NCI-H187 (cell line): ENCODE measurements around the gene CRY2.
"Not testable (repeated sequence)": the region's sequence is repeated elsewhere in the genome, so short reads cannot be mapped to it uniquely, and the experiment has no call there.

ENCODE experiments used
- DNase-seq, 2 experiments: peaks; one replicate each; lab custom pipeline; 2025; lab: John Stamatoyannopoulos, UW

The CRY2 gene

DNA sequence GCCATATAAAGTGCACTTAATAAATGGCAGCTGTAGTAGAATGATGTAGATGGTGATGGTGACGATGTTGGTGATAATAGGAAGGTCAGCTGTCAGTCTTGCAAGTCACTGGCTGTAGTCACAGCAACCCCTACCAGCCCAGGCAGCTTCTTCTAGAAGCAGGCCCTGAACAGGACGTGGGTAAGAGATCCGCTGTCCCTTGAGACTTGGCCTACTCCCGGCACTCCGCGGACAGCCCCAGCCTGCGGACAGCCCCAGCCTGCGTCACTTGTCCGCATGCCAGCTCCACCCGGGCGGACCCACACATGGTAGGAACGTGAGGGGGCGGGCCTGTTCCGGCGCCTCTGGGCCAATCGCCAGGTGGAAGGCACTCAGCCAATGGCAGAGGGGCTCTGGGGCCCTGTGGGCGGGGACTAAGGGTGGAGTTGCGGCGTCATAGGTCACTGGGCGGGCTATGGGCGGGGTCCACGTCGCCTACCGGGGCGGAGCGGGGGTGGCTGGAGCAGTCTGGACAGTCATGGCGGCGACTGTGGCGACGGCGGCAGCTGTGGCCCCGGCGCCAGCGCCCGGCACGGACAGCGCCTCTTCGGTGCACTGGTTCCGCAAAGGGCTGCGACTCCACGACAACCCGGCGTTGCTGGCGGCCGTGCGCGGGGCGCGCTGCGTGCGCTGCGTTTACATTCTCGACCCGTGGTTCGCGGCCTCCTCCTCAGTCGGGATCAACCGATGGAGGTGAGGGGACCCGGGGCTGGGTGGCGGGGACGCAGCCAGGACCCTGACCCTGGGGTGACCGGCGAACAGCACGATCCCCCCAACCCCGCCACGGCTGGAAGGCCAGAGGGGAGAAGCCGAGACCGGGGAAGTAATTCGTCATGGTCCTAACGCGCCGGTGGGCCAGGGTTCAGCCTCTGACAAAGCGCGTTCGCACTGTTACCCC, at the start of gene CRY2:
CRY2 (plus strand) TSS at position 502 of the 937 bp plus-strand sequence; CDS start at position 518, 16 bp downstream.
- peak; percentile 97 to 99 for DNase-seq

DNA sequence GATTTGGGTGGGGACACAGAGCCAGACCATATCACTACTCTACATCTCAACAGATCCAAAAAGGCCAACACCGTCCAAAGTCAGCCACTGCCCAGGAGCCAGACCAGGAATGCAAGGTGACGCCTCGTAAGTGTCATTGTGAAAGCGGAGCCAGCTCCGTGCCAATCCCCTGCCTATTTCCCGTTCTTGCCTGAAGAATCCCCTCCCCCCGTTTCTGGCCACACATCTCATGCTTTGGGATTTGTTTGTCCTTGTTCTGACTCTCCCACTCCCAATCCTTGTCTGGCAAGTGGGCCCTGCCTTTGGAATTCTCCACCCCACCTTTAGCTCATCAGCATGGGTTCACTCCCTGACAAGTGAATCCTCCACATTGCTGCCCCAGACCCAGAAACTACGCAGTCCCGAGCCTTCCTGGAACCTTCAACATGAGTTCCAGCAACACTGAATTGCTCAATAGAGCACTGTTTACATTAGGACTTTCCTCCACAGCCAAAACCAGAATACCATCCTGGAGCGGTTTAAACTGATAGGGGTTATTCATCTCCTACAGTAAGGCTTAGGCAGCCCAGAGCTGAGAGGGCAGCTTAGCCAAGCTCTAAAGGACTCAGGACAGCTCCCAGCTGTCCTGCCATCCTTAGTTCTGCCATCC, 48.4 kb upstream of the CRY2 start:
- DNase-seq, result no peak

- DNase-seq, result no peak
Measured at GRCh38 chr11:45799562-45799961, 47.7 kb upstream of the CRY2 start.

DNA sequence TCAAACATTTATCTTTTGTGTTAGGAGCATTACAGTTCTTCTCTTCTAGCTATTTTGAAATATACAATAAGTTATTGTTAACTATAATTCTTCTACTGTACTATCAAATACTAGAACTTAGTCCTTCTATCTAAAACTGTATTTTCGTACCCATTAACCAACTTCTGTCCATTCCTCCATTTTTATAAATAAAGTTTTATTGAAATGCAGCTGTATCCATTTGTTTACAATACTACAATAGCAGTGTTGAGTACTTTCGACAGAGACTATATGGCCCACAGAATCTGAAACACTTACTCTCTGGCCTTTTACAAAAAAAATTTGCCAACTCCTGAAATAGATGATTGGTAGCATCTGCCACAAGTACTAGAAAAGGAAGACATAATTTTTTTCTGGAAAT, 47.0 kb upstream of the CRY2 start:
- DNase-seq, result no peak

GRCh38 chr11:45801723-45802315, 45.5 kb upstream of the CRY2 start:
- DNase-seq, result no peak

DNA sequence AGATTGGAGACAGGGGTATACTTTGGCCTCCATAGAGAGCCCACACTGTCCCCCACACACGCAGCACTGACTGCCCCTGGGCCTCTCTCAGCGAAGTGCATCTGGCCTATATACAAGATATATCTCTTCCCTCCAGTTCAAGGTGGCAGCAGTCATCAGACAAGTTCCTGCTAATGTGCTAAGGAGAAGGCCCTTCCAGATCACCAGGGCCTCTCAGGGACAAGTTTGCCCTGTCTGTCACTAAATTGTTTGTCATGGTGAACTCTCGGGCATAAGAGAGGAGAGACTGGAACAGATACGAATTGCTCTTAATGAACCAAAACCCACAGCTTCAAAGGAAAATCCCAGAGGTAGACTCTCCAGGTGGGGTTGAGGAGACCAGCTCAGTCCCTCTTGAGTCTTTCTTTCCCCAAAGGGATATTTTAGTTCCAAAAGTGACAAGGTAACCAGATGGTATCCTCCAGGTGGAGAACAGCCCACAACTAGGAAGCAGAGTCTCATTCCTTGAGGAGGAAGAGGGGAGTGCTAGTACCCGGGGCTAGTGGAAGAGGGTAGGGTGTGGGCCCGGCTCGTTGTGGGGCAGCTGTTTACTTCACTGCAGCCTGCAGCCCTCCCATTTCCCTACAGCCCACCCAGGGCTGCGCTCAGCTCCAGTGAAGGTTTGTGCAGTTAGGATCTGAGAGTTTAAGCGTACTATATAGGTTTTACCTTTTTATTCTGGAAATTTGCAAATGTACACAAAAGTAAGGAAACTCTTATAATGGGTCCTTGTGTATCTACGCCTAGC, 44.6 kb upstream of the CRY2 start:
- DNase-seq, result no peak

- peak in 1 of 2 experiments; percentile 61 for DNase-seq
Measured at GRCh38 chr11:45803971-45804760, 43.1 kb upstream of the CRY2 start.

DNA sequence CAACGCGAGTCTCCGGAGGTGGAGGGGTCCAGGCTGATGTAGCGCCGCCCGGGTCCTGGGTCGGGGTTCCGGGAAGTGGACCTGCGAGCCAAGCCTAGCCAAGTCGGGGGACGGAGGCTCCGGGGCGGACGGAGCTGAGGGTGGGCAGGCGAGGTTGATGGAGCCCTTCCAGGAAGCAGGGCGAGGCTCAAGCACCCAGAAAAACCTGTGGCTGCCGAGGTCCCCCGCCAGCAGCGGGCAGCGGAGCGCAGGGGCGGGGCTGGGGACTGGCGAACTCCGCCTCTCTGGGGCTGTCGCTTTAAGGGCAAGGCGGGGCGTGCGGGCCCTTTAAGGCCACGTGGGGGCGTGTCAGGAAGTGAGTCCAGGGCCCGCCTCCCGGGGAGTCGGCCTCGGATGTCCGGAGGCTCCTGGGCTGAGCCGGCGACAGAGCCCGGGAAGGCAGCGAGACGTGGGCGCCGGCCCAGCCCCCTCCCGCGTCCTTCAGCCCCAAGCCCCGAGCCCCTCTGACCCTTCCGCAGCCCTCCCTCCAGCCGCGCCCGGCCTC, 42.4 kb upstream of the CRY2 start, which contains the start of gene SLC35C1:
SLC35C1 (plus strand) TSS at position 389 of the 544 bp plus-strand sequence. CDS start 653 bp downstream, outside the sequence.
- DNase-seq, result peak; percentile 69 to 95

DNA sequence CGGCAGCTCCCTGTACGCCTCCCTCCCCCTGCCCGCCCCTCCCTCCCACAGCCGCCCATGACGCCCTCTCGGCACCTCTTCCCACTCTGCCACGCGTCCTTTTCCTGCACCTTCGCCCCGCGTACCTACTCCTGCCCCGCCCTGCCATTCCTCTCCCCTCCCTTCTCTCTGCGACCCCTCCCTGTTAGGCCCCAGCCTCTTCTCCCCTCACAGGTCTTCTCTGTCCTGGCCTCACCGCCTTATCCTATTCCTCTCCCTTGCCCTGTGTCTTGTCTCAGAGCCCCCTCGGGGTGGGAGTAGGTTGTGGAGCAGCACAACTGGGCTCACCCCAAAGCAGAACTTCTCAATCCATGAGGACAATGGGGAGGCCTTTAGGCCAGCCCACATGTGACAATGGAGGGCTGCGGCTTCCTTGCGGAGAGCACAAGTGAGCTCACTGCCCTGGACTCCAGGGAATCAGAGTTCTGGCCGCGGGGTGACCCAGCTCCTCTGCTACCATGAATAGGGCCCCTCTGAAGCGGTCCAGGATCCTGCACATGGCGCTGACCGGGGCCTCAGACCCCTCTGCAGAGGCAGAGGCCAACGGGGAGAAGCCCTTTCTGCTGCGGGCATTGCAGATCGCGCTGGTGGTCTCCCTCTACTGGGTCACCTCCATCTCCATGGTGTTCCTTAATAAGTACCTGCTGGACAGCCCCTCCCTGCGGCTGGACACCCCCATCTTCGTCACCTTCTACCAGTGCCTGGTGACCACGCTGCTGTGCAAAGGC, 41.8 kb upstream of the CRY2 start:
- DNase-seq, result no peak

GRCh38 chr11:45806072-45806933, 41.0 kb upstream of the CRY2 start:
- no peak for DNase-seq

GRCh38 chr11:45806937-45807791, 40.1 kb upstream of the CRY2 start:
- no peak for DNase-seq

- no peak for DNase-seq
Measured at GRCh38 chr11:45807792-45808238, 39.5 kb upstream of the CRY2 start.

DNA sequence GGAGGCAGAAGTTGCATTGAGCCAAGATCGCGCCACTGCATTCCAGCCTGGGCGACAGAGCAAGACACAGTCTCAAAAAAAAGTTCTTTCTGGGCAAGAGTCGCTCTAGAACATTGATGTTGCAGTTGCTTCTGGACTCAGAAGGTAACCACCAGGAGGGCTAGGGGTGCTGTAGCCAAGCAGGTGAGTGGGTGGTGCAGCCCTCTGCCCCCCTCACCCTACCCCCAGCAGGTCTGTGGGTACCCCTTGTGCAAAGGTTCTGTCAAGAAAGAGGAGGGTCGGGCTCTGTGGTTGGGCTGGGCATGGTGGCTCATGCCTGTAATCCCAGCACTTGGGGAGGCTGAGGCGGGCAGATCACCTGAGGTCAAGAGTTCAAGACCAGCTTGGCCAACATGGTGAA, 38.8 kb upstream of the CRY2 start:
- DNase-seq, result not testable (repeated sequence)

DNA sequence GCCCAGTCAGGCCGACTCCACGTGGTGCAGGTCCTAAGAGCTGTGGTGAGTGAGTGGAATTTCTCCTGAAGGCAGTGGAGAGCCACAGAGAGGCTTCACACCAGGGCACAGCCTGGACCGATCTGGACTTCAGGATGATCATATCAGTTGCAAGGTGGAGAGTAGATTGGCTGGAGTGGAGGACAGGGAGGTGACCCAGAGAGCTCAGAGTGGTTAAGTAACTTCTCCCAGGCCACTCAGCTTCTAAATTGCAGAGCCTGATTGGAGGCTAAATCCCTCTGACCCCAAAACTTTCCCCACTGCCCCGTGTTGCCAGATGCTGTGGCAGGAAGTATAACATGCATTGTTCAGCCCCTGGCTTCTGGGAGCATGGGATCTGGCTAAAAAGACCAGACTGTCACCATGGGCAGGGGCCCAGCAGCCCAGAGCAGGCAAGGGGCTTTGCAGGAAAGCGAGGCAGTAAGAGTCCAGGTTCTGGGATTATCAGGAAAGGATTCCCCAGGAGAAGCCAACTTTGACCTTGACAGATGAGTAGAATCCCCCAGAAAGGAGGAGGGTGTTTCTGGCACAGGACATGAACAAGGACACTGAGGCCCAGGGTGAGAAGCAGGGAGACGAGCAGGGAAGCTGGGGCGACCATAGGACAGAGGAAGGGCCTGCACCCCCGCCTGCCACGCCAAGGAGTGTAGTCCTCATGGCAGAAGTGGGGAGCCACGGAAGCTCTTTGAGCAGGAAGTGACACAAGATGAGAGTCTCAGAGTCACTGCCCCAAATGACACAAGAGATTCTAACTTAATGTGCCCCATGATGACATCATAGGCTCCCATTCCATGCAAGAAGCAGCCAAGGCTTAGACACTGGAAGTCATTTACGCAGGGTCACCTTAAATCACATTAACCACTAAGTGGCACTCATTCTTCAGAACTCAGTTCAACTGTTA, 37.5 kb upstream of the CRY2 start:
- DNase-seq, result no peak

- DNase-seq, result no peak
Measured at GRCh38 chr11:45810431-45811108, 36.7 kb upstream of the CRY2 start.

DNA sequence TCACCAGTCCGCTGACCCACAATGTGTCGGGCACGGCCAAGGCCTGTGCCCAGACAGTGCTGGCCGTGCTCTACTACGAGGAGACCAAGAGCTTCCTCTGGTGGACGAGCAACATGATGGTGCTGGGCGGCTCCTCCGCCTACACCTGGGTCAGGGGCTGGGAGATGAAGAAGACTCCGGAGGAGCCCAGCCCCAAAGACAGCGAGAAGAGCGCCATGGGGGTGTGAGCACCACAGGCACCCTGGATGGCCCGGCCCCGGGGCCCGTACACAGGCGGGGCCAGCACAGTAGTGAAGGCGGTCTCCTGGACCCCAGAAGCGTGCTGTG, 36.2 kb upstream of the CRY2 start:
- DNase-seq, result no peak
